A549 (cell line): ENCODE results near the gene ACTR3C.

Experiments used
- CEBPB ChIP-seq, 2 experiments: fragments of >200 bp in 1 of 2; sonication (Bioruptor Twin) in 1 of 2; formaldehyde crosslinking in 1 of 2; IDR thresholded peaks; 2 replicates each; pipeline ENCODE4 v1.6.1; 2012 to 2016
- CTCF ChIP-seq: fragments of >200 bp; sonication (Bioruptor Twin); formaldehyde crosslinking; IDR thresholded peaks from 3 replicates; pipeline ENCODE4 v1.5.1; 2016
- EHMT2 ChIP-seq: fragments of 200-600 bp; sonication (generic); IDR thresholded peaks from 2 replicates; pipeline ENCODE4 v1.6.1; 2016; ENCODE audit warnings: antibody characterized with exemption, low read depth, mild to moderate bottlenecking, moderate library complexity
- EP300 ChIP-seq, 2 experiments: fragments of >200 bp; sonication (Bioruptor Twin); formaldehyde crosslinking; IDR thresholded peaks; 2 replicates in 1 of 2; 3 replicates in 1 of 2; pipeline ENCODE4 v1.6.1; 2016 to 2017
- HES2 ChIP-seq: fragments of >200 bp; sonication (Bioruptor Twin); formaldehyde crosslinking; IDR thresholded peaks from 2 replicates; pipeline ENCODE4 v1.6.1; 2016
- MAFK ChIP-seq: fragments of 450-650 bp; IDR thresholded peaks from 2 replicates; pipeline ENCODE4 v1.6.1; 2014; ENCODE audit not compliant: partially characterized antibody
- MAX ChIP-seq: IDR thresholded peaks from 2 replicates; pipeline ENCODE4 v1.6.1; 2012
- POLR2A ChIP-seq: IDR thresholded peaks from 2 replicates; pipeline ENCODE4 v1.6.1; 2012; ENCODE audit warnings: mild to moderate bottlenecking, low read length
- SREBF2 ChIP-seq: fragments of 450-650 bp; IDR thresholded peaks from 2 replicates; pipeline ENCODE4 v1.6.1; 2014; ENCODE audit warnings: mild to moderate bottlenecking, moderate library complexity
- USF2 ChIP-seq: fragments of 450-650 bp; IDR thresholded peaks from 2 replicates; pipeline ENCODE4 v1.6.1; 2014; ENCODE audit warnings: antibody characterized with exemption

GRCh38 chr7:150371131-150371995 lies 48.0 kb upstream of the ACTR3C start:
- no peak for TF ChIP-seq CTCF
- no peak for TF ChIP-seq MAFK
- TF ChIP-seq EHMT2 = no peak
- TF ChIP-seq POLR2A = no peak
- no peak for TF ChIP-seq EP300 (IDR thresholded peaks at IDR 0.05)
- no peak for TF ChIP-seq HES2
- TF ChIP-seq MAX = no peak
- TF ChIP-seq USF2 = no peak
- no peak for TF ChIP-seq SREBF2
- TF ChIP-seq CEBPB (IDR thresholded peaks at IDR 0.05) = no peak
